Naive thymus-derived CD4-positive, alpha-beta T cell (primary cell): Measurements from ENCODE around the gene RAD21L1. TPM values are rescaled to one million over a fixed set of nuclear protein-coding genes. Genes with fewer than 3 reads are reported as not detected.

ENCODE experiments used
- ATAC-seq: fragments of 150-1000 bp; cut with Tn5 transposase; 2 replicates; pipeline ENCODE4 v1.10.0; 2021; ENCODE audit warnings: mild to moderate bottlenecking, moderate library complexity
- CTCF ChIA-PET: fragments of 350-600 bp; sonication (Branson Sonifier 250); formaldehyde crosslinking; loops from one replicate; lab custom pipeline; 2021; ENCODE audit warnings: antibody characterized with exemption; lab: Charles Lee
- POLR2A ChIA-PET: fragments of 350-600 bp; sonication (Branson Sonifier 250); formaldehyde crosslinking; loops from one replicate; lab custom pipeline; 2021; ENCODE audit warnings: antibody characterized with exemption, inconsistent platforms; lab: Charles Lee
- DNase-seq, 9 donors: peaks; one replicate each; pipeline versions ENCODE4 v3.0.0 to v3.0.0-alpha.2; 2020 to 2022; ENCODE audit warnings: mixed read lengths in 1 of 9
- H3K27ac ChIP-seq: one replicate; pipeline ENCODE4 v1.7.0; 2013; ENCODE audit warnings: mild to moderate bottlenecking, low read depth, low read length, moderate library complexity
- H3K27me3 ChIP-seq, 2 donors: one replicate each; pipeline ENCODE4 v1.7.0; 2013; ENCODE audit warnings: low read length in 2 of 2, mild to moderate bottlenecking in 2 of 2, moderate library complexity in 2 of 2; ENCODE audit not compliant: control insufficient read depth in 2 of 2, insufficient read depth in 2 of 2
- H3K36me3 ChIP-seq, 3 experiments: 1 replicate in 2 of 3; 2 replicates in 1 of 3; pipeline ENCODE4 v1.7.0; 2013; ENCODE audit warnings: low read length in 3 of 3, mild to moderate bottlenecking in 3 of 3, moderate library complexity in 1 of 3; ENCODE audit not compliant: insufficient read depth in 3 of 3, control insufficient read depth in 2 of 3
- H3K4me1 ChIP-seq, 2 donors: one replicate each; pipeline ENCODE4 v1.7.0; 2013; ENCODE audit warnings: low read length in 2 of 2, mild to moderate bottlenecking in 2 of 2, moderate library complexity in 1 of 2; ENCODE audit not compliant: control insufficient read depth in 2 of 2, insufficient read depth in 2 of 2
- H3K4me3 ChIP-seq: 2 replicates; pipeline ENCODE4 v1.7.0; 2013; ENCODE audit warnings: mild to moderate bottlenecking, low read length
- H3K9me3 ChIP-seq, 3 experiments: 1 replicate in 2 of 3; 2 replicates in 1 of 3; pipeline ENCODE4 v1.7.0; 2013; ENCODE audit warnings: low read length in 3 of 3; ENCODE audit not compliant: control insufficient read depth in 2 of 3
- H3K27ac Mint-ChIP-seq, 9 donors: one replicate each; pipeline ENCODE4 v1.8.0; 2020 to 2022; ENCODE audit warnings: mixed read lengths in 9 of 9, mild to moderate bottlenecking in 8 of 9, moderate library complexity in 5 of 9, inconsistent platforms in 2 of 9
- H3K27me3 Mint-ChIP-seq, 5 donors: one replicate each; pipeline ENCODE4 v1.8.0; 2021 to 2022; ENCODE audit warnings: mixed read lengths in 5 of 5, mild to moderate bottlenecking in 1 of 5
- H3K36me3 Mint-ChIP-seq, 5 donors: one replicate each; pipeline ENCODE4 v1.8.0; 2020 to 2022; ENCODE audit warnings: mixed read lengths in 5 of 5, mild to moderate bottlenecking in 3 of 5, inconsistent platforms in 1 of 5
- H3K4me1 Mint-ChIP-seq, 7 donors: one replicate each; pipeline ENCODE4 v1.8.0; 2020 to 2022; ENCODE audit warnings: mixed read lengths in 7 of 7, mild to moderate bottlenecking in 3 of 7, inconsistent platforms in 1 of 7
- H3K4me3 Mint-ChIP-seq, 10 donors: one replicate each; pipeline ENCODE4 v1.8.0; 2020 to 2022; ENCODE audit warnings: mild to moderate bottlenecking in 10 of 10, mixed read lengths in 10 of 10, moderate library complexity in 6 of 10, inconsistent platforms in 2 of 10
- H3K9me3 Mint-ChIP-seq, 11 donors: one replicate each; pipeline ENCODE4 v1.8.0; 2020 to 2022; ENCODE audit warnings: mixed read lengths in 11 of 11, mild to moderate bottlenecking in 4 of 11, inconsistent platforms in 1 of 11, moderate library complexity in 1 of 11
- intact Hi-C, 2 donors: fragments of 100-400 bp; cut with micrococcal nuclease; formaldehyde crosslinking; loops; one replicate each; pipeline ENCODE4 v1.15.1; 2023
- polyA plus RNA-seq, 2 donors: library from polyadenylated mRNA; unstranded; fragments of 300-500 nt; fragmentation: Illumina TruSeq; gene quantifications; one replicate each; pipeline ENCODE4 v1.2.3, GENCODE V29; 2021
- total RNA-seq, 6 experiments: library from RNA in 5 of 6; stranded (reverse) in 5 of 6; gene quantifications; 1 replicate in 5 of 6; 2 replicates in 1 of 6; pipeline ENCODE4 v1.2.3 and lab custom pipeline; 2021 to 2026

The RAD21L1 gene
- total and polyA plus RNA-seq, 7 experiments from 2014 or later: 0.48 to 0.81 (median 0.61) TPM; not detected in 3

GRCh38 chr20:1280195-1281102, 54.6 kb downstream of the RAD21L1 start:
- Histone ChIP-seq H3K4me1 (peaks cover 0 to 47% of the 10 kb centered on the region in 2 donors), H3K27me3 (no peaks in the 10 kb centered on the region), H3K27ac (peak overlapping the region; percentile 53), H3K36me3 (peaks cover 0 to 5% (median 0%) of the 10 kb centered on the region in 3 experiments), H3K4me3 (no peak overlapping the region), H3K9me3 (no peaks in the 10 kb centered on the region)
- peaks cover 6 to 70% (median 59%) of the 10 kb centered on the region in 7 donors for H3K4me1 Mint-ChIP-seq
- DNase-seq (no peak), ATAC-seq (no peak)
- intact Hi-C loops: loop anchor here in 1 of 2 donors (1.0 to 5.0 kb wide), 2 partner anchors 14 to 53 kb away; partner anchors contain the start of genes RAD21L1 and SNPH
- no peaks in the 10 kb centered on the region for H3K27me3 Mint-ChIP-seq
- H3K9me3 Mint-ChIP-seq: no peaks in the 10 kb centered on the region
- peak overlapping the region in 8 of 10 donors; percentile 9 to 73 (median 68) for H3K4me3 Mint-ChIP-seq
- H3K27ac Mint-ChIP-seq: peak overlapping the region in 7 of 9 donors; percentile 83 to 99 (median 90)
- ChIA-PET POLR2A (interaction anchor here (0.5 to 6.1 kb wide), 8 partner anchors 8 to 569 kb away, joined by 3 to 74 read pairs (median 6); partner anchors contain the start of genes RAD21L1 and SNPH), CTCF (interaction anchor here (0.8 to 1.7 kb wide), 4 partner anchors 11 to 63 kb away, joined by 3 to 5 read pairs (median 4); no protein-coding TSS in a partner anchor)
- peaks cover 0 to 17% (median 5%) of the 10 kb centered on the region in 5 donors for H3K36me3 Mint-ChIP-seq

GRCh38 chr20:1281279-1282057, 55.6 kb downstream of the RAD21L1 start:
- no peak overlapping the region for H3K4me3 ChIP-seq
- DNase-seq: peak in 1 of 9 donors; percentile 20
- H3K27me3 ChIP-seq: no peaks in the 10 kb centered on the region
- H3K27ac Mint-ChIP-seq: peak overlapping the region in 8 of 9 donors; percentile 83 to 99 (median 89)
- no peaks in the 10 kb centered on the region for H3K27me3 Mint-ChIP-seq
- ChIA-PET POLR2A (interaction anchor here (0.5 to 6.1 kb wide), 10 partner anchors 8 to 55 kb away, joined by 3 to 74 read pairs (median 6); partner anchors contain the start of genes RAD21L1 and SNPH), CTCF (interaction anchor here (0.8 to 1.7 kb wide), 7 partner anchors 9 to 155 kb away, joined by 3 to 5 read pairs (median 4); no protein-coding TSS in a partner anchor)
- no peaks in the 10 kb centered on the region for H3K9me3 ChIP-seq
- peak overlapping the region; percentile 53 for H3K27ac ChIP-seq
- H3K4me1 Mint-ChIP-seq: peaks cover 13 to 75% (median 63%) of the 10 kb centered on the region in 7 donors
- H3K36me3 Mint-ChIP-seq: peaks cover 0 to 12% (median 5%) of the 10 kb centered on the region in 5 donors
- no peaks in the 10 kb centered on the region for H3K9me3 Mint-ChIP-seq
- ATAC-seq: no peak
- intact Hi-C loops: loop anchor here in 1 of 2 donors (1.0 to 5.0 kb wide), 2 partner anchors 15 to 54 kb away; partner anchors contain the start of genes RAD21L1 and SNPH
- H3K4me1 ChIP-seq: peaks cover 0 to 55% of the 10 kb centered on the region in 2 donors
- peaks cover 0 to 5% (median 0%) of the 10 kb centered on the region in 3 experiments for H3K36me3 ChIP-seq
- peak overlapping the region in 9 of 10 donors; percentile 49 to 83 (median 67) for H3K4me3 Mint-ChIP-seq

- peaks cover 25 to 90% (median 78%) of the 10 kb centered on the region in 7 donors for H3K4me1 Mint-ChIP-seq
- peak overlapping the region in 6 of 10 donors; percentile 2 to 84 (median 2) for H3K4me3 Mint-ChIP-seq
These were observed 57.1 kb downstream of the RAD21L1 start for GRCh38 chr20:1282966-1283365.

GRCh38 chr20:1283522-1284510, 58.0 kb downstream of the RAD21L1 start:
- peak overlapping the region in 8 of 9 donors; percentile 64 to 99 (median 96) for H3K27ac Mint-ChIP-seq
- Histone ChIP-seq H3K4me3 (no peak overlapping the region), H3K27me3 (no peaks in the 10 kb centered on the region), H3K36me3 (peaks cover 0 to 5% (median 0%) of the 10 kb centered on the region in 3 experiments), H3K4me1 (peaks cover 0 to 74% of the 10 kb centered on the region in 2 donors), H3K9me3 (no peaks in the 10 kb centered on the region), H3K27ac (peak overlapping the region; percentile 40)
- DNase-seq (peak in 1 of 9 donors; percentile 13), ATAC-seq (no peak)
- H3K9me3 Mint-ChIP-seq: no peaks in the 10 kb centered on the region
- peaks cover 29 to 96% (median 84%) of the 10 kb centered on the region in 7 donors for H3K4me1 Mint-ChIP-seq
- POLR2A ChIA-PET: interaction anchor here (0.9 to 6.1 kb wide), 7 partner anchors 8 to 381 kb away, joined by 3 to 74 read pairs (median 5); partner anchors contain the start of gene SNPH
- intact Hi-C loops: loop anchor here in 1 of 2 donors (5.0 kb wide), 1 partner anchor 57 kb away; the partner anchor contains the start of gene RAD21L1
- peak overlapping the region in 9 of 10 donors; percentile 2 to 84 (median 26) for H3K4me3 Mint-ChIP-seq
- H3K36me3 Mint-ChIP-seq: peaks cover 3 to 20% (median 10%) of the 10 kb centered on the region in 5 donors
- H3K27me3 Mint-ChIP-seq: no peaks in the 10 kb centered on the region
- CTCF ChIA-PET: interaction anchor here (0.6 to 1.1 kb wide), 3 partner anchors 8 to 326 kb away, joined by 3 read pairs; no protein-coding TSS in a partner anchor

More at GRCh38 chr20:1282966-1283365, 57.1 kb downstream of the RAD21L1 start:
- peaks cover 0 to 5% (median 0%) of the 10 kb centered on the region in 3 experiments for H3K36me3 ChIP-seq
- H3K4me3 ChIP-seq: no peak overlapping the region
- Mint-ChIP-seq H3K9me3 (no peaks in the 10 kb centered on the region), H3K36me3 (peaks cover 0 to 16% (median 7%) of the 10 kb centered on the region in 5 donors), H3K27ac (peak overlapping the region in 8 of 9 donors; percentile 64 to 99 (median 96)), H3K27me3 (no peaks in the 10 kb centered on the region)
- ChIA-PET POLR2A (interaction anchor here (1.0 to 6.1 kb wide), 7 partner anchors 9 to 57 kb away, joined by 3 to 74 read pairs (median 7); partner anchors contain the start of genes RAD21L1 and SNPH), CTCF (interaction anchor here (0.6 to 1.3 kb wide), 4 partner anchors 9 to 325 kb away, joined by 3 read pairs; no protein-coding TSS in a partner anchor)
- H3K27ac ChIP-seq: no peak overlapping the region
- DNase-seq: peak in 1 of 9 donors; percentile 8
- intact Hi-C loops: loop anchor here in 1 of 2 donors (5.0 kb wide), 1 partner anchor 56 kb away; the partner anchor contains the start of gene RAD21L1
- no peak for ATAC-seq
- no peaks in the 10 kb centered on the region for H3K27me3 ChIP-seq
- no peaks in the 10 kb centered on the region for H3K9me3 ChIP-seq
- peaks cover 0 to 70% of the 10 kb centered on the region in 2 donors for H3K4me1 ChIP-seq
